ENCODE measurements around the gene RSPO3. TPM values are rescaled to one million over a fixed set of nuclear protein-coding genes. Genes with fewer than 3 reads are reported as not detected.

Gene RSPO3
- total RNA-seq, 6 donors from 2014 or later: 0.22 to 6.7 (median 1.4) TPM

DNA sequence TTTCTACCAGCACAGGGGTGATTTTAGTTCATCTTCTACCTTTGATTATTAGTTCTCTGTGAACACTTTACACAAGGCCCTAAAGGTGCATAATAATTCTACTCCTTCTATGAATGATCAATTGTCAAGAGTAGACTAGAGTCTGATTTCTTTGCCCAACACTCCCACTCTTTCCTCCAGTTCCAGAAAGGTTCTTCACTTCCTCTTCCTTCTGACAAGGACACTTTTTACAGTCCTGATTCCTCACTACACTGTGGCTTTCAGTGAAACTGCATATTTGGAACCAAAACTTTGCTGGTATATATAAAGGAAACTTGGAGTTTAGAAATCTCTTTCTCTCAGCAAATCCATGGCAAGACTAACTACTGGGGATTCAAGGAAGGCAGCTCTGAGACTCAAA lies 10.6 kb upstream of the RSPO3 start:
- H3K27me3 ChIP-seq: no peaks in the 10 kb centered on the region

DNA sequence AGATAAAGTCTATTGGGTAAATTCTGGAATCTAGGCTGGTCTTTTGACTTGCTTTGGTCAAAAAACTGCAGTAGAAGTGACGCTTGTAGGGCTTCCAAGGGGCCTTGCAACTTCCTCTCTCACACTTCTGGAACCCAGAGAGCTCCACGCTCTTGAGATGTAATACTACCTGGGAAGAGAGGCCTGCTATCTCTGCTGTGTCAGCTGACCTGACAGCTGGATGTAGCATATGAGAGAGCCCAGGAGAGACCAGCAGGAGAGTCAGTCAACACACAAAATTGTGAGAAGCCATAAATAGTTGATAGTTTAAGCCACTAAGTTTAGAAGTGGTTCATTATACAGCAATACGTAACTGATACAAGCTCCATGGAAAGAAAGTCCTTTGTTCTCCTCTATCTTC lies 7.8 kb upstream of the RSPO3 start:
- DNase-seq: no peak
- Histone ChIP-seq H3K9me3 (no peaks in the 10 kb centered on the region), H3K27ac (no peak overlapping the region), H3K27me3 (no peaks in the 10 kb centered on the region), H3K4me1 (no peaks in the 10 kb centered on the region), H3K36me3 (no peaks in the 10 kb centered on the region), H3K4me3 (no peak overlapping the region)
- ATAC-seq (ENCODE audit: low FRiP score in 2 of 2): no peak
- WGBS, 2 donors: 84 to 88% methylated on average over 3 of the region's 3 CpGs
- TF ChIP-seq EP300 (IDR thresholded peaks at IDR 0.05): no peak
- TF ChIP-seq POLR2AphosphoS5 (IDR thresholded peaks at IDR 0.05): no peak
- TF ChIP-seq POLR2A (IDR thresholded peaks at IDR 0.05): no peak
- TF ChIP-seq, protein P1, sequence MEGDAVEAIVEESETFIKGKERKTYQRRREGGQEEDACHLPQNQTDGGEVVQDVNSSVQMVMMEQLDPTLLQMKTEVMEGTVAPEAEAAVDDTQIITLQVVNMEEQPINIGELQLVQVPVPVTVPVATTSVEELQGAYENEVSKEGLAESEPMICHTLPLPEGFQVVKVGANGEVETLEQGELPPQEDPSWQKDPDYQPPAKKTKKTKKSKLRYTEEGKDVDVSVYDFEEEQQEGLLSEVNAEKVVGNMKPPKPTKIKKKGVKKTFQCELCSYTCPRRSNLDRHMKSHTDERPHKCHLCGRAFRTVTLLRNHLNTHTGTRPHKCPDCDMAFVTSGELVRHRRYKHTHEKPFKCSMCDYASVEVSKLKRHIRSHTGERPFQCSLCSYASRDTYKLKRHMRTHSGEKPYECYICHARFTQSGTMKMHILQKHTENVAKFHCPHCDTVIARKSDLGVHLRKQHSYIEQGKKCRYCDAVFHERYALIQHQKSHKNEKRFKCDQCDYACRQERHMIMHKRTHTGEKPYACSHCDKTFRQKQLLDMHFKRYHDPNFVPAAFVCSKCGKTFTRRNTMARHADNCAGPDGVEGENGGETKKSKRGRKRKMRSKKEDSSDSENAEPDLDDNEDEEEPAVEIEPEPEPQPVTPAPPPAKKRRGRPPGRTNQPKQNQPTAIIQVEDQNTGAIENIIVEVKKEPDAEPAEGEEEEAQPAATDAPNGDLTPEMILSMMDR (IDR thresholded peaks at IDR 0.05): no peak

More for the DNA sequence above, 10.6 kb upstream of the RSPO3 start:
- Histone ChIP-seq H3K4me3 (no peak overlapping the region), H3K4me1 (no peaks in the 10 kb centered on the region), H3K36me3 (no peaks in the 10 kb centered on the region), H3K9me3 (no peaks in the 10 kb centered on the region), H3K27ac (no peak overlapping the region)
- ATAC-seq (ENCODE audit: low FRiP score in 2 of 2): peak in 1 of 2 donors; percentile 42
- no peak for DNase-seq
- TF ChIP-seq EP300 (IDR thresholded peaks at IDR 0.05) (no peak), POLR2A (IDR thresholded peaks at IDR 0.05) (no peak), POLR2AphosphoS5 (IDR thresholded peaks at IDR 0.05) (no peak)
- TF ChIP-seq, protein P1 (IDR thresholded peaks at IDR 0.05): no peak

DNA sequence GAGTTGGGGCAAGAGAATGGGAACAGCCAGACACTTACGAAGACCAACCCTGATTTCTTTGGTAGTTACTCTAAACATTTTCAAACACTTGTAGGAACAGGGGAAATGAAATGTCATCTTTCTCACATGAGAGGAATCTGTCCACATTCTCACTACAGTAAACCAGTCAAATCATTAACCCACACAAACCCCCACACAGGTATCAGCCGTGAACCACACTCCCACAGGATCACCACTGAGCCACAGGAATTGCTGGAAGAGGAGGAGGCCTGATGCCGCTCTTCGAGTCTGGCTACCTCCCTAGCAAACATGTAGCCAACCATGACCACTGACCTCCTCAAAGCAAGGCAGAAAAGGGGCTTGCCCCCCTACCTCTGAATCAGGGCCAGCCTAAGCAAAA lies 6.9 kb upstream of the RSPO3 start:
- Histone ChIP-seq H3K9me3 (no peaks in the 10 kb centered on the region), H3K4me1 (no peaks in the 10 kb centered on the region), H3K36me3 (no peaks in the 10 kb centered on the region), H3K27me3 (no peaks in the 10 kb centered on the region), H3K4me3 (no peak overlapping the region), H3K27ac (no peak overlapping the region)
- ATAC-seq (ENCODE audit: low FRiP score in 2 of 2): no peak
- 77 to 94% methylated on average over 4 of the region's 4 CpGs for WGBS, 2 donors
- no peak for TF ChIP-seq POLR2A (IDR thresholded peaks at IDR 0.05)
- DNase-seq: no peak

DNA sequence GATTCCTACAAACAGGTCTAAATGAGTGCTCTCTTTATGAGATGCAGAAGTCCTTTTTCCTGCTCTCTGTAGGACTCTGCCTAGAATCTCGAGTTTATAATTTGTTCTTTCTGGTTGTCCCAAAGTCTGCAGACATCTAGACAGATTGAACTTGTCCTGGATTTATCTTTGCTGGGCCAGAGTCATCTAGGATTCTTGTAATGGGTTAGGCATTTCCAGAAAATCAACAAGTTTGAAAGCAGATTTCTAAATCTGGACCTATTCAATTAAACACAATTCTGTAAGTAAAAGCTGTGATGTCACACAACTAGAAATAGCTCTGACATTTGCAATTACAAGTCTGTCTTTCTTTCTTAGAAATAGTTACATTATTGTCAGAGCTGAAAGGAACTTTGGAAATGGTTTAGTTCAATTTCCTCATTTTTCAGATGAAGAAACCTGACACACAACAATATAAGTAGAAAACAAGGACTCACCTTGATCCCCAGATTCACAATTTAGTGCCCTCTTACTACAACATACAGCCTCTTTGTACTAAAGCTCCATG lies 4.2 kb upstream of the RSPO3 start:
- no peak for ATAC-seq (ENCODE audit: low FRiP score in 2 of 2)
- Histone ChIP-seq H3K27ac (no peak overlapping the region), H3K9me3 (no peaks in the 10 kb centered on the region), H3K4me3 (no peak overlapping the region), H3K4me1 (peaks cover 6 to 14% (median 10%) of the 10 kb centered on the region in 4 donors), H3K36me3 (no peaks in the 10 kb centered on the region), H3K27me3 (peaks cover 0 to 13% (median 1%) of the 10 kb centered on the region in 4 donors)
- no peak for DNase-seq
- TF ChIP-seq POLR2AphosphoS5 (IDR thresholded peaks at IDR 0.05): no peak
- TF ChIP-seq, protein P1 (IDR thresholded peaks at IDR 0.05): no peak
- TF ChIP-seq POLR2A (IDR thresholded peaks at IDR 0.05): no peak
- no peak for TF ChIP-seq EP300 (IDR thresholded peaks at IDR 0.05)
- 46 to 63% methylated on average over 1 of the region's 1 CpG for WGBS, 2 donors

DNA sequence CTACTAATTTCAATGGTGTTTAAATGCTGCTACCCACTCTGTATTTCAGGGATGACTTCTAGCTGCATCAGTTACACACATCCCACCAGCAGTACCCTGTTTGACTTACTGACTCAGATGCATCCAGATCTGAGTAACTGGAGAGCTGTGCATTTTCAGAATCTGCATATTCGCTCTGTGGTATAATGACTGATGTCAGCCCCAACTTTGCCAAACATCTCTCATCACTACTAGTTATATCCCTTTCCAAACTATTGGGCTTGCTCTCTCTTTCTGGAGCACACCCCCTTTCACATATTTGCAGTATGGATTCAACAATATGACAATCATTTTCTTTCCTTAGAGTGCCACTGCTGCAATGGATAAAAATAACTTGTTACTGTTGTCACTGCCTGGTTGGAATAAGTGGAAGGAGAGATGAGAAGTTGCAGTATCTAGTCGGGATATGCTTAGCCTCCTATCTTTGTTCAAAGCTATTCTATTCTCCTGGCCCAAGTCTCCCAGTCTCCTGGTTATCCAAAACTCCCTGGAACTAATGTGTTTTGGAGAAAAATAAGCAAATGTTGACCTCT lies 3.3 kb upstream of the RSPO3 start:
- Histone ChIP-seq H3K4me1 (peaks cover 14 to 23% (median 19%) of the 10 kb centered on the region in 4 donors), H3K36me3 (no peaks in the 10 kb centered on the region), H3K27ac (no peak overlapping the region), H3K4me3 (no peak overlapping the region), H3K9me3 (no peaks in the 10 kb centered on the region), H3K27me3 (peaks cover 0 to 22% (median 7%) of the 10 kb centered on the region in 4 donors)
- 74% methylated on average over 2 of the region's 2 CpGs for WGBS, 2 donors
- TF ChIP-seq POLR2AphosphoS5 (IDR thresholded peaks at IDR 0.05): no peak
- no peak for TF ChIP-seq EP300 (IDR thresholded peaks at IDR 0.05)
- no peak for TF ChIP-seq POLR2A (IDR thresholded peaks at IDR 0.05)
- TF ChIP-seq, protein P1 (IDR thresholded peaks at IDR 0.05): no peak
- ATAC-seq (ENCODE audit: low FRiP score in 2 of 2): no peak
- no peak for DNase-seq

Measured in upper lobe of left lung (tissue), 6 donors.